Astrocyte (in vitro differentiated cells and primary cell): ENCODE results near the gene ANK3.

Source experiments
- EZH2 ChIP-seq: IDR thresholded peaks from 2 replicates; pipeline ENCODE4 v1.6.1; 2012; ENCODE audit warnings: mild to moderate bottlenecking, low read length, inconsistent platforms; ENCODE audit not compliant: insufficient read depth
- TF ChIP-seq, protein P1 (sequence below): IDR thresholded peaks from 2 replicates; pipeline ENCODE4 v1.5.1; 2011; ENCODE audit warnings: low read depth, mild to moderate bottlenecking, inconsistent platforms, low read length, moderate library complexity; ENCODE audit not compliant: insufficient read depth

DNA sequence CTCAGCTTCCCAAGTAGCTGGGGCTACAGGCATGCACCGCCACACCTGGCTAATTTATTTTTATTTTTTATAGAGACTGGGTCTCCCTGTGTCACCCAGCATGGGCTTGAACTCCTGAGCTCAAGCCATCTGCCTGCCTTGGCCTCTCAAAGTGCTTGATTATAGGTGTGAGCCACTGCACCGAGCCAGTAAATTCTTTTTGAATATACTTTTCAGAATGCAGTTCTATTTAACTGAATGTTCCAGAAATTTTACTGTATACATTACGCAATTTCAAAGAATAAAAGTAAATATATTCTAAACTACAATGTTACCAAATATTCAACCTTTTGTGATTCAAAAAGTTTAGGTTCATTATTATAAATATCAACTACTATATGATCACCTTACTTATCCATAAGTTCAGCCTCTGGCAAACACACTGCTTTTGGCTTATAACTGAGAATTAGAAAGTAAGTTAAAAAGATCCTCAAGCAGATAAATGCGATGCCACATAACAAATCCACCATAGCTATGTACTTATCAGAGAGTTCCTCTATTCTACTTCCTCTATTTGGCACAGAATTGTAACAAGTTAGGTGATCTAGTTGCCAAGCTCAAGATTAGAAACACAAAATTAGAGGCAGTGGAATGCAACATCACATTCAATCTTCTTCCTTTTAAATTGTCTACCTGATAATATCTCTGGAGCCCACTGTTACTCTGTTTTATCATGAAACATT, 118.2 kb downstream of the ANK3 start:
- TF ChIP-seq EZH2, result no peak
- TF ChIP-seq, protein P1, sequence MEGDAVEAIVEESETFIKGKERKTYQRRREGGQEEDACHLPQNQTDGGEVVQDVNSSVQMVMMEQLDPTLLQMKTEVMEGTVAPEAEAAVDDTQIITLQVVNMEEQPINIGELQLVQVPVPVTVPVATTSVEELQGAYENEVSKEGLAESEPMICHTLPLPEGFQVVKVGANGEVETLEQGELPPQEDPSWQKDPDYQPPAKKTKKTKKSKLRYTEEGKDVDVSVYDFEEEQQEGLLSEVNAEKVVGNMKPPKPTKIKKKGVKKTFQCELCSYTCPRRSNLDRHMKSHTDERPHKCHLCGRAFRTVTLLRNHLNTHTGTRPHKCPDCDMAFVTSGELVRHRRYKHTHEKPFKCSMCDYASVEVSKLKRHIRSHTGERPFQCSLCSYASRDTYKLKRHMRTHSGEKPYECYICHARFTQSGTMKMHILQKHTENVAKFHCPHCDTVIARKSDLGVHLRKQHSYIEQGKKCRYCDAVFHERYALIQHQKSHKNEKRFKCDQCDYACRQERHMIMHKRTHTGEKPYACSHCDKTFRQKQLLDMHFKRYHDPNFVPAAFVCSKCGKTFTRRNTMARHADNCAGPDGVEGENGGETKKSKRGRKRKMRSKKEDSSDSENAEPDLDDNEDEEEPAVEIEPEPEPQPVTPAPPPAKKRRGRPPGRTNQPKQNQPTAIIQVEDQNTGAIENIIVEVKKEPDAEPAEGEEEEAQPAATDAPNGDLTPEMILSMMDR, result no peak
